Esophagus (tissue), 2 donors: ENCODE measurements around the gene DNAJC9. TPM values are rescaled to one million over a fixed set of nuclear protein-coding genes. Genes with fewer than 3 reads are reported as not detected.

Experiments used
- H3K27ac ChIP-seq, 2 donors: one replicate each; pipeline ENCODE4 v1.5.1; 2013; ENCODE audit warnings: low read depth in 2 of 2, mild to moderate bottlenecking in 2 of 2, inconsistent platforms in 1 of 2, low read length in 1 of 2, moderate library complexity in 1 of 2
- H3K27me3 ChIP-seq, 2 donors: one replicate each; pipeline ENCODE4 v1.6.1; 2013; ENCODE audit warnings: low read length in 2 of 2, control low read depth in 1 of 2, mild to moderate bottlenecking in 1 of 2; ENCODE audit not compliant: insufficient read depth in 2 of 2, control insufficient read depth in 1 of 2
- H3K36me3 ChIP-seq, 2 donors: one replicate each; pipeline ENCODE4 v1.6.1; 2013; ENCODE audit warnings: low read length in 1 of 2; ENCODE audit not compliant: control insufficient read depth in 2 of 2, insufficient read depth in 2 of 2
- H3K4me1 ChIP-seq, 2 donors: one replicate each; pipeline ENCODE4 v1.6.1; 2013; ENCODE audit warnings: low read length in 1 of 2; ENCODE audit not compliant: control insufficient read depth in 2 of 2, insufficient read depth in 2 of 2
- H3K4me3 ChIP-seq, 2 donors: one replicate each; pipeline ENCODE4 v1.5.1; 2013; ENCODE audit warnings: low read length in 2 of 2, mild to moderate bottlenecking in 2 of 2, low read depth in 1 of 2, moderate library complexity in 1 of 2
- H3K9me3 ChIP-seq, 2 donors: one replicate each; pipeline ENCODE4 v1.6.1; 2013; ENCODE audit warnings: mild to moderate bottlenecking in 2 of 2, low read depth in 1 of 2, low read length in 1 of 2, moderate library complexity in 1 of 2; ENCODE audit not compliant: control insufficient read depth in 2 of 2, insufficient read depth in 1 of 2
- WGBS, 2 donors: extraction: QIAGEN DNeasy Blood & Tissue Kit; methylation state at CpG; one replicate each; pipeline ENCODE4 v1.1.7; 2013; 5-methylcytosine and 5-hydroxymethylcytosine counted together
- polyA plus RNA-seq, 2 donors: library from polyadenylated mRNA; stranded (reverse); fragments of 200-250 nt; gene quantifications; one replicate each; pipeline ENCODE4 v1.2.3, GENCODE V29; 2013
- donor health status: healthy with polysubstance abuse.
- donor health status: Bipolar disorder and iron deficiency.

The DNAJC9 gene
- polyA plus RNA-seq, 2 donors, result 13.7 to 19.0 TPM

DNA sequence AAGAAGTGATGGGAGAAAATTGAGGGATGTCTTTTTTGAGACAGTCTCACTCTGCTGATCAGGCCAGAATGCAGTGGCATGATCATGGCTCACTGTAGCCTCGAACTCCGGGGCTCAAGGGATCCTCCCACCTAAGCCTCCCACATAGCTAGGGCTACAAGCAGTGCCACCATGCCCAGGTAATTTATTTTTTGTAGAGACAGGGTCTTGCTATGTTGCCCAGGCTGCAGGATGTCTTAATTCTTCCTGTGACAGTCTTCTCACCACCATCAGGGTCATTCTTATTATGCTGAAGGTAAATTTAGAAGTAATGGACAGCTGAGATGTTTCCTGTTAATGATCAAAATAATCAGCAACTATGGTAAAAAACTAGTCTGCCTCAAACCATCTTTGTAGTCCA, 7.1 kb downstream of the DNAJC9 start:
- no peaks in the 10 kb centered on the region for H3K4me1 ChIP-seq
- H3K27me3 ChIP-seq, result no peaks in the 10 kb centered on the region
- 94 to 96% methylated on average over 2 of the region's 2 CpGs for WGBS, 2 donors
- no peak overlapping the region for H3K4me3 ChIP-seq
- no peak overlapping the region for H3K27ac ChIP-seq
- H3K36me3 ChIP-seq, result peaks cover 2 to 7% of the 10 kb centered on the region in 2 donors
- H3K9me3 ChIP-seq, result no peaks in the 10 kb centered on the region

DNA sequence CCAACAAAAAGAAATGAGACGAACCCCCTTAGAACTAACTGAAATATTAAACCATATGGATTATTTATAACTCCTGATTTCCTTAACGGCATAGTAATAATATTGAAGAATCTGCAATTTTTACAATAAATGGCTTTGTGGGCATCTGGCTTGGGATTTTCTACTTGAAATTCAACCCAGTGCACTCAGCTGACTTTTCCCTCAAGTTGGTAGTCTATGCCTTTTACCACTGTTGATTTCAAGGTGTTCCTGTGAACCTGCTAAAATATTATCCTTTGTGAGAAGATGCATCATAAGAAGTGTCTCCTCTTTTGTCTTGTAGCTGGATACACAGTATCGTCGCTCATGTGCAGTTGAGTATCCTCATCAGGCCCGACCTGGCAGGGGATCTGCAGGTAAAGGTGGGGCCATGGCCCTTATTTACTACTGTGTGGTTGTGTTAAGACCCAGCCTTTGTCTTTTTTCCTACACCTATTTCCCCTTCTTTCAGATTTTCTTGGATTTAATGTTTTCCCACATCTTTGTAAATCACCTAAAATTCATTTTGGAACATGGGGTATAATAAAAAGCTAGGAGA, 8.0 kb downstream of the DNAJC9 start:
- H3K27me3 ChIP-seq, result no peaks in the 10 kb centered on the region
- H3K27ac ChIP-seq, result no peak overlapping the region
- peaks cover 2 to 7% of the 10 kb centered on the region in 2 donors for H3K36me3 ChIP-seq
- no peak overlapping the region for H3K4me3 ChIP-seq
- H3K9me3 ChIP-seq, result no peaks in the 10 kb centered on the region
- 93 to 95% methylated on average over 5 of the region's 5 CpGs for WGBS, 2 donors
- no peaks in the 10 kb centered on the region for H3K4me1 ChIP-seq

DNA sequence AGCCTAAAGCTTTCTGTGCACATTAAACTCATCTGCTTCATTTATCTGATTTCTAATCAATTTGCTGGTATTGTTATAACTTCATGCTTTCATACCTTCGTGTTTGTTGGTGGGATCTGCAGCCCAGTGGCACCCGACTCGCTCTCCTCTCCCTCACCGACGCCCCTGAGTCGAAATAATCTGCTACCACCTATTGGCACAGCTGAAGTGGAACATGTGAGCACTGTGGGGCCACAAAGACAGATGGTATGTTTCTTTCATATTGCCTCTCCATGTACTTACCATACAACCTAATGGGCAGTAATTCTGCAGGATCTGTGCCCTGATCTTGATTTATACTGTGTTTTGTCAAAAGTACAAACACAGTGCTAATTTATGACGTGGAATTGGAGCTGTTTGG, 12.4 kb downstream of the DNAJC9 start:
- Histone ChIP-seq H3K36me3 (peaks cover under 1 to 7% of the 10 kb centered on the region in 2 donors), H3K9me3 (no peaks in the 10 kb centered on the region), H3K4me1 (no peaks in the 10 kb centered on the region), H3K4me3 (no peak overlapping the region), H3K27me3 (no peaks in the 10 kb centered on the region), H3K27ac (no peak overlapping the region)
- 87 to 89% methylated on average over 7 of the region's 7 CpGs for WGBS, 2 donors

DNA sequence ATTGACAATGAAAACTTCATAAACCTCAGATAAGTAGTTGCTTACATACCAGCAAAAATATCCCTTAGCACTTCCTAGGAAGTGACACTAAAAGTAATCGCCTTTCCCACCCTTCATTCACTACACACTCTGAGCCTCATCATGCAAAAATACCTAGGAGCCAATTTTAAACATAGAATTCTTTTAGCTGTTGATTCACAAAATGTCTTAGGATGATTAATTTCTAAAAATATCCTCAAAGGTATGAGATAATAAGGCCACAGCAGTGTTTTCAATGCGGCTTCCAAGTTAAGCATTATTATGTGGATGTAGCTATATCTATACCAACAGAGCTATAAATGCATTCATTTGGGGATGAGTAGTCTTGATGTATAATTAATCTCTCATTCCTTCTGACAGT, 13.2 kb downstream of the DNAJC9 start:
- H3K4me1 ChIP-seq, result no peaks in the 10 kb centered on the region
- H3K27ac ChIP-seq, result no peak overlapping the region
- H3K27me3 ChIP-seq, result no peaks in the 10 kb centered on the region
- WGBS, 2 donors, result 91 to 94% methylated on average over 2 of the region's 2 CpGs
- no peaks in the 10 kb centered on the region for H3K9me3 ChIP-seq
- peaks cover 2 to 5% of the 10 kb centered on the region in 2 donors for H3K36me3 ChIP-seq
- no peak overlapping the region for H3K4me3 ChIP-seq

DNA sequence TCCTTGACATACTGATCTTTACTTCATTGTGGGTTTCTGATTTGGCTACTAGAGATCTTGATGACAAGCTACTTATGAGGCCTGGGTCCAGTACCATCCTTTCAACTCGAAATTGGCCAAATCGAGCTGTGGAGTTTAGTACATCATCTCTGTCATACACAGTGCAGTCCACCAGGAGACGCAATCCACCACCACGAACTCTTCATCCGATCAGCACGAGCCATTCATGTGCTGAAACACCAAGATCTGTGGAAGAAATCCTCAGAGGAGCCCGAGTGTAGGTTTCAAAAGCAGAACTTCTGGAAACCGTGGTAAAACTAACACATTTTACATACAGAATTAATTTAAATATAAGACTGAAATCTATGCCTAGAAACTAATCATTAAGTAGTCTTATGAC, 14.2 kb downstream of the DNAJC9 start:
- peaks cover 2 to 3% of the 10 kb centered on the region in 2 donors for H3K36me3 ChIP-seq
- H3K27ac ChIP-seq, result no peak overlapping the region
- WGBS, 2 donors, result 88 to 91% methylated on average over 8 of the region's 8 CpGs
- H3K27me3 ChIP-seq, result no peaks in the 10 kb centered on the region
- H3K4me1 ChIP-seq, result no peaks in the 10 kb centered on the region
- no peak overlapping the region for H3K4me3 ChIP-seq
- no peaks in the 10 kb centered on the region for H3K9me3 ChIP-seq

DNA sequence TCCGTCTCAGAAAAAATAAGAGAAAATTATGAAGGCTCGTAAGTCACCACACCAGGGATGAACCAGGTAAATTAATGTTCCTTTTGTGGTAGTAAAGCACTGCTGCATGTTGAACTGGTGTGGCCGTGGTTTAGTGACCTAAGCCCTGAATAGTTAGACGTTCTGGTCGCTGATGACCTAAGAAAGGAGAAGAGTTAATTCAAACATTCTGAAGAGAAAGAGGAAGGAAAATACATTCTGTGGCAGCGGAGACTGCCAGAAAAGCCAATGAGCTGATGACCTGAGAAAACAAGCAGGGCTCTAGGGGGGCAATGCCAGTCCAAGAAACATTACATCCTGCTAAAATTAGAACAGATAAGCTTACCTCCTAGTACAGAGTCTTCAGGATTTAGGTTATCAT, 17.5 kb downstream of the DNAJC9 start:
- H3K4me1 ChIP-seq, result no peaks in the 10 kb centered on the region
- no peak overlapping the region for H3K4me3 ChIP-seq
- 82 to 87% methylated on average over 6 of the region's 6 CpGs for WGBS, 2 donors
- H3K27me3 ChIP-seq, result no peaks in the 10 kb centered on the region
- H3K36me3 ChIP-seq, result peaks cover 0 to 2% of the 10 kb centered on the region in 2 donors
- H3K9me3 ChIP-seq, result no peaks in the 10 kb centered on the region
- H3K27ac ChIP-seq, result no peak overlapping the region

DNA sequence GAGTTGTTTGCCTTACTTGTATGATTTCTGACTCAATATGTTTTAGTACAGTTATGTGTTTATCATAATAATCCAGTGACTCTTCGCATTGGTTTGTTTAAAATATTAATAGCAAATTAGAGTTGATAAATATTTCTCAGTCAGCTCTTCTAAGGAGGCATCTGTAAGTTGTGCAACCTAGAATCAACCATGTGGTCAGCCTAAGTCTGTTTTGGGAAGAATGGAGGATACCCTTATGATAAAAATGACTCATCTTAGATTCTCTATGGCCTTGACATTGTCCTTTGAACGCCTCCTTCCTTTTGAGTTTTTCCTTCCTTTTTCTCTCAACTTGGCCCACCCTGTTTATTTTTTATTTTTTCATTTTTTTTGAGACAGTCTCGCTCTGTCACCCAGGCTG, 18.8 kb downstream of the DNAJC9 start:
- H3K27me3 ChIP-seq, result no peaks in the 10 kb centered on the region
- no peak overlapping the region for H3K4me3 ChIP-seq
- H3K4me1 ChIP-seq, result no peaks in the 10 kb centered on the region
- peaks cover 0 to 2% of the 10 kb centered on the region in 2 donors for H3K36me3 ChIP-seq
- H3K27ac ChIP-seq, result no peak overlapping the region
- no peaks in the 10 kb centered on the region for H3K9me3 ChIP-seq
- 83 to 89% methylated on average over 3 of the region's 3 CpGs for WGBS, 2 donors

DNA sequence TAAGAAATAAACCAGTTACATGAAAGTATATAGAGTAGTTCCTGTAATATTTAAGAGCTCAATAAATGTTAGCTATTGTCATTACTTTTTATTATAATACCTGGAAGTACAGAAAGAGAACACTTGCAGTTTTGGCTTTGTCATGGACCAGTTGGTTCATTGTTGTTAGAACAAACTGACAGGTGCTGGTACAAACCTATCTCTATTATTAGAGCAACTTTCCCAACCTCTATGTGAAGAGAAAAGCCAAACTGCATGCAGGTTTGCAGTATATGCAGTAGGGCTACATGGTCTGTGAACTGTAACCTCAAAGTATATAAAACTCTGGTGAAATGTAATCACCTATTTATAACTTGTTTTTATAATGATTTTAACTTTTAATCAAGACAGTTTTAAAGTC, 20.4 kb downstream of the DNAJC9 start:
- Histone ChIP-seq H3K4me1 (no peaks in the 10 kb centered on the region), H3K9me3 (no peaks in the 10 kb centered on the region), H3K27ac (no peak overlapping the region), H3K36me3 (peaks cover 0 to 2% of the 10 kb centered on the region in 2 donors), H3K27me3 (no peaks in the 10 kb centered on the region), H3K4me3 (no peak overlapping the region)

DNA sequence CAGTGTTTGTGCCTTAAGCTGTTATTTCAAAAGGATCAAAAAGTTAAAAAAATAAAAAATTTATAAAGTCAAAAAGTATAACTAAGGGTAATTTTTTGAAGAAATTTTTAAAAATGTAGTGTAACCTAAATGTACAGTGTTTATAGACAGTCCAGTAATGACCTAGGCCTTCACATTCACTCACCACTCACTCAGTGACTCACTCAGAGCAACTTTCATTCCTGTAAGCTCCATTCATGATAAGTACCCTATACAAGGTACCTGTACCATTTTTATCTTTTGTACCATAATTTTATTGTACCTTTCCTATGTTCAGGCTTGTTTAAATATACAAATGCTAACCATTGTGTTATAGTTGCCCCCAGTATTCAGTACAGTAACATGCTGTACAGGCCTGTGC, 21.5 kb downstream of the DNAJC9 start:
- Histone ChIP-seq H3K9me3 (no peaks in the 10 kb centered on the region), H3K4me3 (no peak overlapping the region), H3K36me3 (peaks cover 0 to 2% of the 10 kb centered on the region in 2 donors), H3K27ac (no peak overlapping the region), H3K4me1 (no peaks in the 10 kb centered on the region), H3K27me3 (no peaks in the 10 kb centered on the region)

DNA sequence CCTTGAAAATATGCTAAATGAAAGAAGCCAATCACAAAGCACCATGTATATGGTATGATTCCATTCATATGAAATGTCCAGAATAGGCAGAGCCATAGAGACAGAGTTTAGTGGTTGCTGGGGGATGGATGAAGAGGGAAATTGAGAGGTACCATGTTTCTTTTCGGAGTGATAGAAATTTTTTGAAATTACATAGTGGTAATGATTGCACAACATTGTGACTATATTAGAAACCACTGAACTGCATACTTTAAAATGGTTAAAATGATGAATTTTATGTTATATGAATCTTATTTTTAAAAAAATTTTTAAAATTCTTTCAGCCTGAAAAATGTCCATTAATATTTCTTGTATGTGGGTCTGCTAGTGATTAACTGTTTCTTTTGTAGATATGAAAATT, 26.1 kb downstream of the DNAJC9 start:
- H3K9me3 ChIP-seq, result no peaks in the 10 kb centered on the region
- H3K4me3 ChIP-seq, result no peak overlapping the region
- H3K27me3 ChIP-seq, result no peaks in the 10 kb centered on the region
- no peak overlapping the region for H3K27ac ChIP-seq
- peaks cover 0 to 5% of the 10 kb centered on the region in 2 donors for H3K36me3 ChIP-seq
- no peaks in the 10 kb centered on the region for H3K4me1 ChIP-seq
- WGBS, 2 donors, result 98% methylated on average over 1 of the region's 1 CpG
